DMS114 treated with DMSO at 0.1 percent for 48 hours (cell line): ENCODE data around the gene PALLD.

Experiments used
- DNase-seq: peaks from one replicate; lab custom pipeline; 2025; ENCODE audit not compliant: unreplicated experiment; lab: John Stamatoyannopoulos, UW

The PALLD gene

GRCh38 chr4:168524006-168524405 lies 27.2 kb downstream of the PALLD start:
- DNase-seq, result no peak

- DNase-seq, result no peak
Observed at GRCh38 chr4:168524897-168525296, 28.0 kb downstream of the PALLD start.

- no peak for DNase-seq
Observed at GRCh38 chr4:168527560-168527959, 30.7 kb downstream of the PALLD start.

GRCh38 chr4:168528131-168528949 lies 31.5 kb downstream of the PALLD start:
- no peak for DNase-seq

GRCh38 chr4:168529257-168529656 lies 32.4 kb downstream of the PALLD start:
- no peak for DNase-seq

GRCh38 chr4:168531305-168531704 lies 34.5 kb downstream of the PALLD start:
- DNase-seq, result no peak

GRCh38 chr4:168534535-168534934 lies 37.7 kb downstream of the PALLD start:
- no peak for DNase-seq

- DNase-seq, result no peak
Observed at GRCh38 chr4:168535689-168536088, 38.8 kb downstream of the PALLD start.

GRCh38 chr4:168536448-168536847 lies 39.6 kb downstream of the PALLD start:
- DNase-seq, result no peak

- DNase-seq, result no peak
Observed at GRCh38 chr4:168537086-168537485, 40.2 kb downstream of the PALLD start.

GRCh38 chr4:168537571-168537970 lies 40.7 kb downstream of the PALLD start:
- no peak for DNase-seq

GRCh38 chr4:168538632-168539031 lies 41.8 kb downstream of the PALLD start:
- no peak for DNase-seq

GRCh38 chr4:168540086-168540485 lies 43.2 kb downstream of the PALLD start:
- no peak for DNase-seq

- no peak for DNase-seq
Observed at GRCh38 chr4:168540503-168541265, 43.8 kb downstream of the PALLD start.

- no peak for DNase-seq
Observed at GRCh38 chr4:168541266-168541953, 44.6 kb downstream of the PALLD start.

- DNase-seq, result no peak
Observed at GRCh38 chr4:168549143-168549542, 52.3 kb downstream of the PALLD start.

- no peak for DNase-seq
Observed at GRCh38 chr4:168550064-168550766, 53.4 kb downstream of the PALLD start.

GRCh38 chr4:168551211-168551610 lies 54.4 kb downstream of the PALLD start:
- no peak for DNase-seq

- DNase-seq, result no peak
Observed at GRCh38 chr4:168551945-168552695, 55.3 kb downstream of the PALLD start.

- no peak for DNase-seq
Observed at GRCh38 chr4:168553714-168554370, 57.0 kb downstream of the PALLD start.
